ENCODE data around the gene ARAF.

- TF ChIP-seq ZNF8 (CRISPR knock-in tag; IDR thresholded peaks at IDR 0.05) (no peak), ISL1 (CRISPR knock-in tag; IDR thresholded peaks at IDR 0.05) (no peak), TOX (CRISPR knock-in tag; IDR thresholded peaks at IDR 0.05; ENCODE audit: borderline replicate concordance) (no peak)
Measured at GRCh38 chrX:47614618-47615017, 53.6 kb downstream of the ARAF start.

Measured in SK-N-SH treated with all-trans-retinoic acid at 6 μM for 48 hours (cell line).